ENCODE data around the gene ELOVL5. TPM values are rescaled to one million over a fixed set of nuclear protein-coding genes. Genes with fewer than 3 reads are reported as not detected.
"Not testable (repeated sequence)": the region's sequence is repeated elsewhere in the genome, so short reads cannot be mapped to it uniquely, and the experiment has no call there.

ELOVL5 gene
- total RNA-seq, 2 donors from 2014 or later = 103 to 108 TPM

DNA sequence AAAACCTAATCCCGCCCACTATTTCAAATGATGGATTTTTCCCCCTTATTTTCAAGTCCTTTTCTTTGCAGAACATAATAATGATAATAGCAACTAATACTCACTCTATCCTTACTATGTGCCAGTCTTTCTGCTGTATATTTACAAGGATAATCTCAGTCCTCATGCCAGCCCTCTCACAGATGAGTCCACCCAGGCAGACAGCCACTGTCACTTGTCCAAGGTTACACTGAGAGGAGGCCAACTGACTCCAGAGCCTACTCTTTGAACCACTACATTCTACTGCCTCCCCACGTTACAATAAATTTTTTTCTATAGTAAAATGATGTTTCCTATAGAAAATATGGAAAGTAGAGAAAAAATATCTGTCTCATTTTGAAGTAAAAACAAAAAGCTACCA is 30.9 kb downstream of the ELOVL5 start:
- H3K36me3 ChIP-seq (ENCODE audit: control insufficient read depth, insufficient read depth, low read length) = no peaks in the 10 kb centered on the region
- H3K4me3 Mint-ChIP-seq = no peak overlapping the region
- H3K9me3 Mint-ChIP-seq = no peaks in the 10 kb centered on the region
- TF ChIP-seq, protein P1, sequence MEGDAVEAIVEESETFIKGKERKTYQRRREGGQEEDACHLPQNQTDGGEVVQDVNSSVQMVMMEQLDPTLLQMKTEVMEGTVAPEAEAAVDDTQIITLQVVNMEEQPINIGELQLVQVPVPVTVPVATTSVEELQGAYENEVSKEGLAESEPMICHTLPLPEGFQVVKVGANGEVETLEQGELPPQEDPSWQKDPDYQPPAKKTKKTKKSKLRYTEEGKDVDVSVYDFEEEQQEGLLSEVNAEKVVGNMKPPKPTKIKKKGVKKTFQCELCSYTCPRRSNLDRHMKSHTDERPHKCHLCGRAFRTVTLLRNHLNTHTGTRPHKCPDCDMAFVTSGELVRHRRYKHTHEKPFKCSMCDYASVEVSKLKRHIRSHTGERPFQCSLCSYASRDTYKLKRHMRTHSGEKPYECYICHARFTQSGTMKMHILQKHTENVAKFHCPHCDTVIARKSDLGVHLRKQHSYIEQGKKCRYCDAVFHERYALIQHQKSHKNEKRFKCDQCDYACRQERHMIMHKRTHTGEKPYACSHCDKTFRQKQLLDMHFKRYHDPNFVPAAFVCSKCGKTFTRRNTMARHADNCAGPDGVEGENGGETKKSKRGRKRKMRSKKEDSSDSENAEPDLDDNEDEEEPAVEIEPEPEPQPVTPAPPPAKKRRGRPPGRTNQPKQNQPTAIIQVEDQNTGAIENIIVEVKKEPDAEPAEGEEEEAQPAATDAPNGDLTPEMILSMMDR (conservative IDR thresholded peaks at IDR 0.05) = no peak
- no peaks in the 10 kb centered on the region for H3K9me3 ChIP-seq (ENCODE audit: control insufficient read depth, low read length)
- H3K27me3 ChIP-seq (ENCODE audit: control insufficient read depth, insufficient read depth, low read length, poor library complexity, severe bottlenecking) = no peaks in the 10 kb centered on the region
- no peak for DNase-seq
- no peak overlapping the region for H3K4me3 ChIP-seq (ENCODE audit: low read length)
- no peak overlapping the region for H3K27ac Mint-ChIP-seq
- H3K4me1 ChIP-seq (ENCODE audit: control insufficient read depth, insufficient read depth, low read length) = peaks cover 2% of the 10 kb centered on the region
- H3K27ac ChIP-seq (ENCODE audit: low read depth, low read length) = no peak overlapping the region
- H3K9ac ChIP-seq (ENCODE audit: extremely low read depth, low read length, poor library complexity, severe bottlenecking) = no peak overlapping the region
- peaks cover 3% of the 10 kb centered on the region for H3K36me3 Mint-ChIP-seq (ENCODE audit: low read depth)
- H3K27me3 Mint-ChIP-seq (ENCODE audit: insufficient read depth) = no peaks in the 10 kb centered on the region
- 100% methylated on average over 1 of the region's 2 CpGs for WGBS, 2 experiments (ENCODE audit: insufficient coverage in 1 of 2, insufficient read length in 1 of 2)
- peaks cover 16% of the 10 kb centered on the region for H3K4me1 Mint-ChIP-seq

DNA sequence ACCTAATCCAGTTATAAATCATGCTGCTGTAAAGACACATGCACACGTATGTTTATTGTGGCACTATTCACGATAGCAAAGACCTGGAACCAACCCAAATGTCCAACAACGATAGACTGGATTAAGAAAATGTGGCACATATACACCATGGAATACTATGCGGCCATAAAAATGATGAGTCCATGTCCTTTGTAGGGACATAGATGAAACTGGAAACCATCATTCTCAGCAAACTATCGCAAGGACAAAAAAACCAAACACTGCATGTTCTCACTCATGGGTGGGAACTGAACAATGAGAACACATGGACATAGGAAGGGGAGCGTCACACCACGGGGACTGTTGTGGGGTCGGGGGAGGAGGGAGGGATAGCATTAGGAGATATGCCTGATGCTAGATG is 31.5 kb downstream of the ELOVL5 start:
- not testable (repeated sequence) for H3K27ac Mint-ChIP-seq; DNase-seq; H3K9me3 ChIP-seq (ENCODE audit: control insufficient read depth, low read length); H3K4me3 Mint-ChIP-seq; H3K9ac ChIP-seq (ENCODE audit: extremely low read depth, low read length, poor library complexity, severe bottlenecking); H3K4me1 ChIP-seq (ENCODE audit: control insufficient read depth, insufficient read depth, low read length); H3K36me3 ChIP-seq (ENCODE audit: control insufficient read depth, insufficient read depth, low read length); H3K4me3 ChIP-seq (ENCODE audit: low read length); H3K9me3 Mint-ChIP-seq; H3K27me3 ChIP-seq (ENCODE audit: control insufficient read depth, insufficient read depth, low read length, poor library complexity, severe bottlenecking); H3K36me3 Mint-ChIP-seq (ENCODE audit: low read depth); H3K27me3 Mint-ChIP-seq (ENCODE audit: insufficient read depth); H3K27ac ChIP-seq (ENCODE audit: low read depth, low read length)
- WGBS, 2 experiments (ENCODE audit: insufficient coverage in 1 of 2, insufficient read length in 1 of 2) = 93 to 100% methylated on average over 4 to 8 of the region's 8 CpGs
- H3K4me1 Mint-ChIP-seq = peaks cover 10% of the 10 kb centered on the region

DNA sequence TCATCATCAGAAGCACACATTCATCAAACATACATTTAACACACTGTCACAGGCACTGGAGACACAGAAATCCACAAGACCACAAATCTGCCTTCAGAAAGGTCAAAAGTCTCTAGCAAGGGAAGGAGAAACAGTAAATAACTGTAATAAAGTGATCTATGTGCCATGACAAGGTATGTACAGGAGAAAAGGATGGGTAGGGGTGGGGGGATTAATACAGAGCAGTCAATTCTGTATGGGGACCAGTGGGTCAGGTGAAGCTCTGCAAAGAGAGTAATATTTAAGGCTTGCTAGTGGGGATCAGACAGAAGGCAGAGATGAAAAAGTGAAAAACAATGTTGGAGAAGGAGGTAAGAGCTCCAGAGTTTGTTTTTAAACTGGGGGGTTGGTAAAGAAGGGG is 32.6 kb downstream of the ELOVL5 start:
- Histone ChIP-seq H3K36me3 (ENCODE audit: control insufficient read depth, insufficient read depth, low read length) (no peaks in the 10 kb centered on the region), H3K9ac (ENCODE audit: extremely low read depth, low read length, poor library complexity, severe bottlenecking) (no peak overlapping the region), H3K4me3 (ENCODE audit: low read length) (no peak overlapping the region), H3K9me3 (ENCODE audit: control insufficient read depth, low read length) (no peaks in the 10 kb centered on the region), H3K27ac (ENCODE audit: low read depth, low read length) (no peak overlapping the region), H3K27me3 (ENCODE audit: control insufficient read depth, insufficient read depth, low read length, poor library complexity, severe bottlenecking) (no peaks in the 10 kb centered on the region), H3K4me1 (ENCODE audit: control insufficient read depth, insufficient read depth, low read length) (peaks cover 2% of the 10 kb centered on the region)
- no peaks in the 10 kb centered on the region for H3K9me3 Mint-ChIP-seq
- H3K4me1 Mint-ChIP-seq = peaks cover 5% of the 10 kb centered on the region
- no peak overlapping the region for H3K27ac Mint-ChIP-seq
- TF ChIP-seq, protein P1 (conservative IDR thresholded peaks at IDR 0.05) = no peak
- DNase-seq = no peak
- H3K27me3 Mint-ChIP-seq (ENCODE audit: insufficient read depth) = no peaks in the 10 kb centered on the region
- no peak overlapping the region for H3K4me3 Mint-ChIP-seq
- H3K36me3 Mint-ChIP-seq (ENCODE audit: low read depth) = peaks cover 3% of the 10 kb centered on the region

DNA sequence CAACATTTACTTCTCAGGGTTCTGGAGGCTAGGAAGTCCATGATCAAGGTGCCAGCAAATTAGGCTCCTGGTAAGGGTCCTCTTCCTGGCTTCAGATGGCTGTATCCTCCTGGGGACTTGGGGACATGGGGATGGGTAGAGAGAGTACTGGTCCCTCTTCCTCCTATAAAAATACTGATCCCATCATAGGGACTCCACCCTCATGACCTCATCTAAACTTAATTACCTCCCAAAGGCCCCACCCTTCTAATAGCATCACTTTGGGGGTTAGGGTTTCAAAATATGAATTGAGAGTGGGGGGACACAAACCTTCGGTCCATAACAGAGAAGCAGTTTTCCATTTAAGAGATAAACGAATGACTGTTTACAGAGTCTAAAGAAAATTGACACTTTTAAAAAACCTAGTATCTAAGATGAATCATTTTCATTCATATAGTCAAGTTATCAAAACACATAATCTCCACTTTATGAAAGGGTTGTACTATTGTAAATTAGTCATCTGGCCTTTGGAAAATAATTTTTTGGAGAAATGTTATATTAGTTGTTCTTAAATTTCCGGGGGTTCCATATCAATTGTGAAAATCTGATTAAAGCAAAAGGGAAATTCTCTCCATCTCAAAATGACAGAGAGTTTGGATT is 33.5 kb downstream of the ELOVL5 start:
- TF ChIP-seq, protein P1 (conservative IDR thresholded peaks at IDR 0.05) = no peak
- Mint-ChIP-seq H3K27me3 (ENCODE audit: insufficient read depth) (no peaks in the 10 kb centered on the region), H3K4me1 (peaks cover 14% of the 10 kb centered on the region), H3K9me3 (no peaks in the 10 kb centered on the region), H3K4me3 (no peak overlapping the region), H3K36me3 (ENCODE audit: low read depth) (no peaks in the 10 kb centered on the region), H3K27ac (no peak overlapping the region)
- Histone ChIP-seq H3K4me1 (ENCODE audit: control insufficient read depth, insufficient read depth, low read length) (peaks cover 2% of the 10 kb centered on the region), H3K9me3 (ENCODE audit: control insufficient read depth, low read length) (no peaks in the 10 kb centered on the region), H3K36me3 (ENCODE audit: control insufficient read depth, insufficient read depth, low read length) (no peaks in the 10 kb centered on the region), H3K4me3 (ENCODE audit: low read length) (no peak overlapping the region), H3K27me3 (ENCODE audit: control insufficient read depth, insufficient read depth, low read length, poor library complexity, severe bottlenecking) (no peaks in the 10 kb centered on the region), H3K9ac (ENCODE audit: extremely low read depth, low read length, poor library complexity, severe bottlenecking) (no peak overlapping the region), H3K27ac (ENCODE audit: low read depth, low read length) (no peak overlapping the region)
- DNase-seq = no peak
- 90 to 92% methylated on average over 1 to 3 of the region's 3 CpGs for WGBS, 2 experiments (ENCODE audit: insufficient coverage in 1 of 2, insufficient read length in 1 of 2)
